PFSK-1 (cell line): ENCODE data around the gene PTPRN2.

Experiments used
- FOXP2 ChIP-seq: optimal IDR thresholded peaks from 2 replicates; pipeline ENCODE3; 2011; ENCODE audit warnings: borderline replicate concordance, control low read depth, inconsistent platforms; ENCODE audit not compliant: insufficient read depth; ENCODE audit errors: extremely low read length, extremely low read depth
- POLR2AphosphoS5 ChIP-seq: IDR thresholded peaks from 2 replicates; pipeline ENCODE4 v1.6.1; 2012; ENCODE audit warnings: low read depth, mild to moderate bottlenecking, control low read depth, low read length, moderate library complexity
- REST ChIP-seq, 2 experiments: IDR thresholded peaks; 2 replicates each; pipeline versions ENCODE4 v1.6.1 to v1.8.0; 2011 to 2012; ENCODE audit warnings: low read depth in 2 of 2, low read length in 2 of 2, control low read depth in 1 of 2, inconsistent platforms in 1 of 2, mild to moderate bottlenecking in 1 of 2, moderate library complexity in 1 of 2; ENCODE audit not compliant: insufficient read depth in 1 of 2
- SIN3A ChIP-seq: IDR thresholded peaks from 2 replicates; pipeline ENCODE4 v1.6.1; 2012; ENCODE audit warnings: mild to moderate bottlenecking, low read length, moderate library complexity, borderline replicate concordance; ENCODE audit not compliant: insufficient read depth
- TAF1 ChIP-seq: IDR thresholded peaks from 2 replicates; pipeline ENCODE4 v1.6.1; 2012; ENCODE audit warnings: low read length, control low read depth, borderline replicate concordance; ENCODE audit not compliant: insufficient read depth

GRCh38 chr7:158004123-158004490, 583.5 kb downstream of the PTPRN2 start:
- TF ChIP-seq POLR2AphosphoS5 (no peak), TAF1 (no peak), SIN3A (no peak), FOXP2 (no peak), REST (IDR thresholded peaks at IDR 0.05; ENCODE audit: insufficient read depth in 1 of 2, low read depth in 2 of 2, low read length in 2 of 2) (no peak)
